CD4-positive, alpha-beta T cell (primary cell): Measurements from ENCODE around the gene RIPPLY3. TPM values are rescaled to one million over a fixed set of nuclear protein-coding genes. Genes with fewer than 3 reads are reported as not detected.
"Not testable (repeated sequence)": the region's sequence is repeated elsewhere in the genome, so short reads cannot be mapped to it uniquely, and the experiment has no call there.

Experiments
- ATAC-seq: fragments of 200-7000 bp; cut with Tn5 transposase; one replicate; pipeline ENCODE4 v1.10.0; 2022; ENCODE audit warnings: mild to moderate bottlenecking; ENCODE audit not compliant: poor library complexity
- CTCF ChIA-PET: fragments of 350-600 bp; sonication (Branson Sonifier 250); formaldehyde crosslinking; loops from one replicate; lab custom pipeline; 2021; ENCODE audit warnings: antibody characterized with exemption, inconsistent platforms; lab: Charles Lee
- POLR2A ChIA-PET: fragments of 350-600 bp; sonication (Branson Sonifier 250); formaldehyde crosslinking; loops from one replicate; lab custom pipeline; 2021; ENCODE audit warnings: antibody characterized with exemption, inconsistent platforms; lab: Charles Lee
- DNase-seq, 14 experiments: peaks; one replicate each; pipeline ENCODE4 v3.0.0-alpha.2; 2013 to 2020; ENCODE audit warnings: mixed read lengths in 2 of 14
- H3K27ac ChIP-seq, 2 donors: one replicate each; pipeline versions ENCODE4 v1.5.1 to v1.7.0; 2013; ENCODE audit warnings: low read length in 2 of 2, low read depth in 1 of 2, mild to moderate bottlenecking in 1 of 2
- H3K27me3 ChIP-seq, 2 experiments: 1 replicate in 1 of 2; 2 replicates in 1 of 2; pipeline versions ENCODE4 v1.6.1 to v1.7.0; 2013; ENCODE audit warnings: low read length in 2 of 2, control low read depth in 1 of 2, mild to moderate bottlenecking in 1 of 2, moderate library complexity in 1 of 2; ENCODE audit not compliant: insufficient read depth in 2 of 2, control insufficient read depth in 1 of 2
- H3K36me3 ChIP-seq: one replicate; pipeline ENCODE4 v1.6.1; 2013; ENCODE audit warnings: low read length, control low read depth; ENCODE audit not compliant: insufficient read depth
- H3K4me1 ChIP-seq: one replicate; pipeline ENCODE4 v1.6.1; 2013; ENCODE audit warnings: low read length, control low read depth; ENCODE audit not compliant: insufficient read depth
- H3K4me3 ChIP-seq: one replicate; pipeline ENCODE4 v1.5.1; 2013; ENCODE audit warnings: mild to moderate bottlenecking, low read length, moderate library complexity
- H3K9me3 ChIP-seq, 2 experiments: 1 replicate in 1 of 2; 2 replicates in 1 of 2; pipeline versions ENCODE4 v1.6.1 to v1.7.0; 2013; ENCODE audit warnings: low read length in 2 of 2, mild to moderate bottlenecking in 2 of 2, control low read depth in 1 of 2, moderate library complexity in 1 of 2; ENCODE audit not compliant: control insufficient read depth in 1 of 2, insufficient read depth in 1 of 2
- H3K27ac Mint-ChIP-seq: one replicate; pipeline ENCODE4 v1.8.0; 2020; ENCODE audit warnings: mixed read lengths
- H3K27me3 Mint-ChIP-seq: one replicate; pipeline ENCODE4 v1.8.0; 2021; ENCODE audit warnings: mixed read lengths
- H3K36me3 Mint-ChIP-seq: one replicate; pipeline ENCODE4 v1.8.0; 2021; ENCODE audit warnings: low read depth, mixed read lengths
- H3K4me1 Mint-ChIP-seq: one replicate; pipeline ENCODE4 v1.8.0; 2021; ENCODE audit warnings: low read depth, mixed read lengths
- H3K4me3 Mint-ChIP-seq: one replicate; pipeline ENCODE4 v1.8.0; 2020; ENCODE audit warnings: mild to moderate bottlenecking, mixed read lengths
- H3K9me3 Mint-ChIP-seq: one replicate; pipeline ENCODE4 v1.8.0; 2020; ENCODE audit warnings: mixed read lengths
- intact Hi-C, 2 experiments: fragments of 100-400 bp; cut with DNase I in 1 of 2; cut with micrococcal nuclease in 1 of 2; formaldehyde crosslinking; loops; one replicate each; pipeline versions ENCODE4 v1.15.1 to v1.9.0; 2023 to 2025; cut with DNase I, micrococcal nuclease
- total RNA-seq, 174 experiments: library from RNA in 2 of 174; stranded (reverse) in 2 of 174; gene quantifications; one replicate each; pipeline ENCODE4 v1.2.3 and lab custom pipeline; 2021 to 2026
- TF ChIP-seq, protein P1 (sequence below): fragments of 200-600 bp; IDR thresholded peaks from one replicate; pipeline ENCODE4 v1.8.0; 2022; ENCODE audit warnings: antibody characterized with exemption, mild to moderate bottlenecking

RIPPLY3 gene
- total RNA-seq, 2 experiments from 2014 or later, result not detected

- Histone ChIP-seq H3K4me3 (peak overlapping the region; percentile 34), H3K27ac (peak overlapping the region in 1 of 2 donors; percentile 22), H3K36me3 (no peaks in the 10 kb centered on the region), H3K9me3 (peaks cover 0 to 7% of the 10 kb centered on the region in 2 experiments), H3K4me1 (peaks cover 21% of the 10 kb centered on the region), H3K27me3 (no peaks in the 10 kb centered on the region)
- CTCF ChIA-PET, result interaction anchor here (0.8 to 2.2 kb wide), 5 partner anchors 11 to 92 kb away, joined by 4 to 5 read pairs (median 5); partner anchors contain the start of gene HLCS
- Mint-ChIP-seq H3K27me3 (no peaks in the 10 kb centered on the region), H3K27ac (peak overlapping the region; percentile 59), H3K4me1 (peaks cover 23% of the 10 kb centered on the region), H3K9me3 (no peaks in the 10 kb centered on the region), H3K4me3 (peak overlapping the region; percentile 89), H3K36me3 (no peaks in the 10 kb centered on the region)
- intact Hi-C loops, result loop anchor here in 1 of 2 experiments (1.0 to 5.0 kb wide), 4 partner anchors 24 to 486 kb away; partner anchors contain the start of genes HLCS, PIGP and TTC3
- POLR2A ChIA-PET, result interaction anchor here (0.7 to 3.7 kb wide), 3 partner anchors 11 to 926 kb away, joined by 3 to 20 read pairs (median 8); partner anchors contain the start of gene HLCS
- ATAC-seq (no peak), DNase-seq (peak in 1 of 14 experiments; percentile 15)
- TF ChIP-seq, protein P1, sequence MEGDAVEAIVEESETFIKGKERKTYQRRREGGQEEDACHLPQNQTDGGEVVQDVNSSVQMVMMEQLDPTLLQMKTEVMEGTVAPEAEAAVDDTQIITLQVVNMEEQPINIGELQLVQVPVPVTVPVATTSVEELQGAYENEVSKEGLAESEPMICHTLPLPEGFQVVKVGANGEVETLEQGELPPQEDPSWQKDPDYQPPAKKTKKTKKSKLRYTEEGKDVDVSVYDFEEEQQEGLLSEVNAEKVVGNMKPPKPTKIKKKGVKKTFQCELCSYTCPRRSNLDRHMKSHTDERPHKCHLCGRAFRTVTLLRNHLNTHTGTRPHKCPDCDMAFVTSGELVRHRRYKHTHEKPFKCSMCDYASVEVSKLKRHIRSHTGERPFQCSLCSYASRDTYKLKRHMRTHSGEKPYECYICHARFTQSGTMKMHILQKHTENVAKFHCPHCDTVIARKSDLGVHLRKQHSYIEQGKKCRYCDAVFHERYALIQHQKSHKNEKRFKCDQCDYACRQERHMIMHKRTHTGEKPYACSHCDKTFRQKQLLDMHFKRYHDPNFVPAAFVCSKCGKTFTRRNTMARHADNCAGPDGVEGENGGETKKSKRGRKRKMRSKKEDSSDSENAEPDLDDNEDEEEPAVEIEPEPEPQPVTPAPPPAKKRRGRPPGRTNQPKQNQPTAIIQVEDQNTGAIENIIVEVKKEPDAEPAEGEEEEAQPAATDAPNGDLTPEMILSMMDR, result no peak
Observed at GRCh38 chr21:36990508-36991205, 15.8 kb upstream of the RIPPLY3 start.

DNA sequence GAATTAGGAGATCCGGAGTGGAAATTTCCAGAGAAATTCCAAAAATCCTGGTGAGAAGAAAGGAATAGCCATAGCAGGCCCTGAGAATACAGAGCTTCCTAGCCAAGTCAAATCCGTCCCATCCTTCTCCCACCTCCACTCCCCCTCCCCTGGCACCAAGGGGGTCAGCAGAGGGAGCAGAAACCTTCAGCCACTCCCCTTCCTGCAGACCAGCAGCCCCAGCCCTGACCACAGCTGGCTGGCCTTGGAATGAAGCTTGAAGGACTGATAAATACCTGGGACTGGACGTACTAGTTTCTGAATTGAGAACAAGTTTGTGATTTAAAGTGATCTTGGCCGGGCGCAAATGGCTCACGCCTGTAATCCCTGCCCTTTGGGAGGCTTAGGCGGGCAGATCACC is 13.8 kb upstream of the RIPPLY3 start:
- CTCF ChIA-PET, result interaction anchor here (0.7 to 1.4 kb wide), 2 partner anchors 17 to 47 kb away, joined by 3 read pairs; no protein-coding TSS in a partner anchor
- H3K27me3 Mint-ChIP-seq, result no peaks in the 10 kb centered on the region
- peaks cover 9% of the 10 kb centered on the region for H3K4me1 Mint-ChIP-seq
- POLR2A ChIA-PET, result no interaction called here
- peaks cover 0 to 7% of the 10 kb centered on the region in 2 experiments for H3K9me3 ChIP-seq
- no peak overlapping the region for H3K27ac Mint-ChIP-seq
- intact Hi-C loops, result loop anchor here in 1 of 2 experiments (5.0 kb wide), 2 partner anchors 55 to 80 kb away; partner anchors contain the start of genes PIGP and TTC3
- H3K4me3 ChIP-seq, result no peak overlapping the region
- H3K36me3 ChIP-seq, result no peaks in the 10 kb centered on the region
- peaks cover 17% of the 10 kb centered on the region for H3K4me1 ChIP-seq
- H3K27ac ChIP-seq, result no peak overlapping the region
- ATAC-seq (no peak), DNase-seq (no peak)
- no peaks in the 10 kb centered on the region for H3K27me3 ChIP-seq
- peak overlapping the region; percentile 25 for H3K4me3 Mint-ChIP-seq
- no peaks in the 10 kb centered on the region for H3K36me3 Mint-ChIP-seq
- no peaks in the 10 kb centered on the region for H3K9me3 Mint-ChIP-seq
- TF ChIP-seq, protein P1, result no peak

- Histone ChIP-seq H3K9me3 (peaks cover 0 to 7% of the 10 kb centered on the region in 2 experiments), H3K27ac (no peak overlapping the region), H3K36me3 (no peaks in the 10 kb centered on the region), H3K27me3 (no peaks in the 10 kb centered on the region), H3K4me3 (peak overlapping the region; percentile 15), H3K4me1 (peaks cover 10% of the 10 kb centered on the region)
- no peaks in the 10 kb centered on the region for H3K27me3 Mint-ChIP-seq
- no peaks in the 10 kb centered on the region for H3K36me3 Mint-ChIP-seq
- ChIA-PET POLR2A (no interaction called here), CTCF (no interaction called here)
- TF ChIP-seq, protein P1, result no peak
- peak in 5 of 14 experiments; percentile 18 to 61 (median 51) for DNase-seq
- intact Hi-C loops, result loop anchor here in 1 of 2 experiments (5.0 kb wide), 2 partner anchors 57 to 78 kb away; partner anchors contain the start of genes PIGP and TTC3
- peak overlapping the region; percentile 20 for H3K4me3 Mint-ChIP-seq
- no peak for ATAC-seq
- no peaks in the 10 kb centered on the region for H3K4me1 Mint-ChIP-seq
- no peaks in the 10 kb centered on the region for H3K9me3 Mint-ChIP-seq
- H3K27ac Mint-ChIP-seq, result no peak overlapping the region
Observed at GRCh38 chr21:36994501-36995158, 11.9 kb upstream of the RIPPLY3 start.

DNA sequence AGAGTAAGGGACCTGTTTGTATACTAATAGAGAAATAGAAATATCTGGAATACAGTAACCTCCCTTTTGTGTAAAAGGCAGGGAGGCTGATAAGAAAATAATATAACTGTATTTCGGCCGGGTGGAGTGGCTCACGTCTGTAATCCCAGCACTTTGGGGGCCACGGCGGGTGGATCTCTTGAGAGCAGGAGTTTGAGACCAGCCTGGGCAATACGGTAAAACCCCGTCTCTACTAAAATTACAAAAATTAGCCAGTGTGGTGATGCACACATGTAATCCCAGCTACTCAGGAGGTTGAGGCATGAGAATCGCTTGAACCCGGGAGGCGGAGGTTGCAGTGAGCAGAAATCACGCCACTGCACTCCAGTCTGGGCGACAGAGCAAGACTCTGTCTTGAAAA is 11.2 kb upstream of the RIPPLY3 start:
- H3K9me3 ChIP-seq, DNase-seq, H3K27ac ChIP-seq, H3K36me3 Mint-ChIP-seq, H3K4me3 ChIP-seq, H3K9me3 Mint-ChIP-seq, H3K4me3 Mint-ChIP-seq, intact Hi-C loops, ATAC-seq, H3K27me3 ChIP-seq, H3K27me3 Mint-ChIP-seq, POLR2A ChIA-PET, CTCF ChIA-PET, H3K27ac Mint-ChIP-seq, H3K36me3 ChIP-seq, H3K4me1 ChIP-seq, H3K4me1 Mint-ChIP-seq: not testable (repeated sequence)
